HepG2 (cell line): ENCODE data around the gene ZPR1. TPM values are rescaled to one million over a fixed set of nuclear protein-coding genes. Genes with fewer than 3 reads are reported as not detected.

ENCODE experiments used
- ATAC-seq: fragments of 200-7000 bp; cut with Tn5 transposase; 3 replicates; pipeline ENCODE4 v1.9.1; 2020; ENCODE audit warnings: mild to moderate bottlenecking, moderate library complexity
- BruUV-seq: library from RNA; stranded (reverse); fragments of 400-500 nt; replicated peaks from 2 replicates; lab custom pipeline; 2021; lab: Mats Ljungman, UMichigan
- CTCF ChIA-PET: fragments of 300-600 bp; formaldehyde crosslinking; extraction: SDS; loops from one replicate; lab custom pipeline; 2021; ENCODE audit warnings: low total read pairs, inconsistent platforms, low intra/inter-chr PET ratio; lab: Yijun Ruan, JAX
- POLR2A ChIA-PET: fragments of 350-600 bp; sonication (Branson Sonifier 250); formaldehyde crosslinking; loops from one replicate; lab custom pipeline; 2020; ENCODE audit warnings: antibody characterized with exemption, inconsistent platforms; lab: Yijun Ruan, JAX
- DNase-seq: peaks from one replicate; pipeline ENCODE4 v3.0.0-alpha.2; 2015; ENCODE audit warnings: low spot score
- FAIRE-seq: peaks from 3 replicates; lab custom pipeline; 2011; peaks lifted over from hg19 to GRCh38; lab: Jason Lieb, UNC
- H2AFZ ChIP-seq: one replicate; pipeline ENCODE4 v1.6.1; 2011; ENCODE audit warnings: low read length, inconsistent platforms
- H3K27ac ChIP-seq: fragments of 300-600 bp; 3 replicates; pipeline ENCODE4 v1.8.0; 2011; ENCODE audit warnings: mixed run types, mild to moderate bottlenecking, mixed read lengths, low read length, inconsistent platforms; ENCODE audit not compliant: insufficient read depth; ENCODE audit errors: extremely low read length
- H3K27me3 ChIP-seq, 2 experiments: fragments of 200-600 bp in 1 of 2; 2 replicates in 1 of 2; 3 replicates in 1 of 2; pipeline versions ENCODE4 v1.6.0 to v1.8.0; 2011; ENCODE audit warnings: low read length in 2 of 2, mild to moderate bottlenecking in 2 of 2, moderate library complexity in 2 of 2, inconsistent platforms in 1 of 2; ENCODE audit not compliant: insufficient read depth in 2 of 2, control insufficient read depth in 1 of 2
- H3K36me3 ChIP-seq, 2 experiments: fragments of 200-600 bp in 1 of 2; replicated peaks in 1 of 2; 2 replicates in 1 of 2; 3 replicates in 1 of 2; pipeline versions ENCODE4 v1.5.1 to v1.8.0; 2011; ENCODE audit warnings: low read length in 2 of 2, inconsistent platforms in 1 of 2; ENCODE audit not compliant: insufficient read depth in 2 of 2, control insufficient read depth in 1 of 2
- H3K4me1 ChIP-seq: 2 replicates; pipeline ENCODE4 v1.5.1; 2012; ENCODE audit warnings: low read length, inconsistent platforms; ENCODE audit not compliant: insufficient read depth
- H3K4me2 ChIP-seq: 2 replicates; pipeline ENCODE4 v1.6.0; 2011; ENCODE audit warnings: low read depth, low read length, inconsistent platforms
- H3K4me3 ChIP-seq, 3 experiments: fragments of 200-600 bp in 1 of 3; sonication (generic), shearing (Covaris generic) in 1 of 3; replicated peaks in 1 of 3; 2 replicates each; pipeline ENCODE4 v1.5.1; 2011 to 2016; ENCODE audit warnings: low read length in 3 of 3, inconsistent platforms in 2 of 3, low read depth in 2 of 3, mild to moderate bottlenecking in 2 of 3, control low read depth in 1 of 3, mixed read lengths in 1 of 3; ENCODE audit not compliant: insufficient read depth in 1 of 3
- H3K79me2 ChIP-seq: one replicate; pipeline ENCODE4 v1.6.1; 2011; ENCODE audit warnings: low read length, inconsistent platforms; ENCODE audit not compliant: insufficient read depth
- H3K9ac ChIP-seq: 2 replicates; pipeline ENCODE4 v1.6.0; 2011; ENCODE audit warnings: mild to moderate bottlenecking, low read depth, low read length, inconsistent platforms; ENCODE audit not compliant: insufficient read depth
- H3K9me3 ChIP-seq: 2 replicates; pipeline ENCODE4 v1.5.1; 2012; ENCODE audit warnings: mild to moderate bottlenecking, low read length
- H4K20me1 ChIP-seq: 2 replicates; pipeline ENCODE4 v1.6.0; 2011; ENCODE audit warnings: inconsistent platforms, mild to moderate bottlenecking, low read length, moderate library complexity; ENCODE audit not compliant: insufficient read depth
- CEBPG ChIP-seq: IDR thresholded peaks from 2 replicates; pipeline ENCODE4 v1.6.1; 2016
- CENPT ChIP-seq: sonication (generic); formaldehyde crosslinking; IDR thresholded peaks from 2 replicates; pipeline ENCODE4 v1.8.0; 2022; ENCODE audit warnings: low read depth, mild to moderate bottlenecking, moderate library complexity, missing genetic modification reagents
- DR1 ChIP-seq: sonication (generic); formaldehyde crosslinking; IDR thresholded peaks from 2 replicates; pipeline ENCODE4 v1.8.0; 2021; ENCODE audit warnings: mild to moderate bottlenecking, missing genetic modification reagents, inconsistent platforms
- KDM4B ChIP-seq: sonication (generic); formaldehyde crosslinking; IDR thresholded peaks from 2 replicates; pipeline ENCODE4 v1.4.0; 2020; ENCODE audit warnings: missing genetic modification reagents
- KMT2A ChIP-seq: sonication (generic); formaldehyde crosslinking; IDR thresholded peaks from 2 replicates; pipeline ENCODE4 v1.4.0; 2020; ENCODE audit warnings: missing genetic modification reagents
- NFYB ChIP-seq: sonication (generic); formaldehyde crosslinking; IDR thresholded peaks from 2 replicates; pipeline ENCODE4 v1.4.0; 2020; ENCODE audit warnings: missing genetic modification reagents
- TMF1 ChIP-seq: sonication (generic); formaldehyde crosslinking; IDR thresholded peaks from 2 replicates; pipeline ENCODE4 v1.8.1; 2022; ENCODE audit warnings: low read depth, missing genetic modification reagents
- ZNF563 ChIP-seq: sonication (generic); formaldehyde crosslinking; IDR thresholded peaks from 2 replicates; pipeline ENCODE4 v1.8.0; 2022; ENCODE audit warnings: mild to moderate bottlenecking, moderate library complexity, missing genetic modification reagents
- ZNF761 ChIP-seq: sonication (generic); formaldehyde crosslinking; conservative IDR thresholded peaks from 2 replicates; pipeline ENCODE4 v1.4.0; 2020; ENCODE audit warnings: mild to moderate bottlenecking, missing genetic modification reagents
- ZNF777 ChIP-seq: sonication (generic); formaldehyde crosslinking; IDR thresholded peaks from 2 replicates; pipeline ENCODE4 v1.4.0; 2020; ENCODE audit warnings: missing genetic modification reagents
- ZNF841 ChIP-seq: sonication (generic); formaldehyde crosslinking; IDR thresholded peaks from 2 replicates; pipeline ENCODE4 v1.8.1; 2023; ENCODE audit warnings: missing genetic modification reagents, borderline replicate concordance
- WGBS: methylation state at CpG from one replicate; pipeline ENCODE4 v1.1.6; 2017; ENCODE audit warnings: low lambda C conversion rate; 5-methylcytosine and 5-hydroxymethylcytosine counted together
- in situ Hi-C: cut with HindIII; loops from 2 replicates; pipeline ENCODE4 v1.10.0; 2017; ENCODE audit warnings: low pct_unique_long_range_greater_than_20kb; ENCODE audit not compliant: extremely low pct_ligation_motif_present
- intact Hi-C: fragments of 100-400 bp; cut with micrococcal nuclease; formaldehyde crosslinking; loops from one replicate; pipeline ENCODE4 v1.10.0; 2022; ENCODE audit not compliant: unreplicated experiment
- polyA plus RNA-seq, 8 experiments: library from polyadenylated mRNA; depleted of rRNA in 3 of 8; stranded (reverse) in 7 of 8; unstranded in 1 of 8; fragments of >200 nt; fragmentation: Illumina TruSeq in 4 of 8; extraction: Trizol in 4 of 8; gene quantifications; 2 replicates each; pipeline versions ENCODE4 v1.2.1 to v1.2.3, GENCODE V29; 2011 to 2016; ENCODE audit warnings: low read depth in 4 of 8, missing spikeins in 1 of 8, mixed read lengths in 1 of 8; ENCODE audit not compliant: insufficient read depth in 1 of 8
- total RNA-seq, 5 experiments: library from RNA; depleted of rRNA; stranded (reverse); fragments of >200 nt; fragmentation: Illumina TruSeq; extraction: Trizol; gene quantifications; 2 replicates each; pipeline ENCODE4 v1.2.3, GENCODE V29; 2016; ENCODE audit warnings: low read depth in 1 of 5
- TF ChIP-seq, protein P1 (sequence below), 2 experiments: sonication (generic) in 1 of 2; formaldehyde crosslinking in 1 of 2; IDR thresholded peaks; 2 replicates each; pipeline versions ENCODE4 v1.6.1 to v1.9.0; 2014 to 2022; ENCODE audit warnings: antibody characterized with exemption in 1 of 2, borderline replicate concordance in 1 of 2, inconsistent platforms in 1 of 2, low read depth in 1 of 2, missing genetic modification reagents in 1 of 2
- TF ChIP-seq, protein P2 (sequence below): sonication (generic); formaldehyde crosslinking; IDR thresholded peaks from 2 replicates; pipeline ENCODE4 v1.4.0; 2020; ENCODE audit warnings: low read depth, mild to moderate bottlenecking, missing genetic modification reagents
- TF ChIP-seq, protein P3 (sequence below): sonication (generic); formaldehyde crosslinking; IDR thresholded peaks from 2 replicates; pipeline ENCODE4 v1.8.0; 2022; ENCODE audit warnings: mild to moderate bottlenecking, missing genetic modification reagents

Gene ZPR1
- total and polyA plus RNA-seq, 2 of the 13 experiments (the other 11 are each of a cell fraction or from before 2014, with no cell fraction given): 40.0 to 79.3 TPM

DNA sequence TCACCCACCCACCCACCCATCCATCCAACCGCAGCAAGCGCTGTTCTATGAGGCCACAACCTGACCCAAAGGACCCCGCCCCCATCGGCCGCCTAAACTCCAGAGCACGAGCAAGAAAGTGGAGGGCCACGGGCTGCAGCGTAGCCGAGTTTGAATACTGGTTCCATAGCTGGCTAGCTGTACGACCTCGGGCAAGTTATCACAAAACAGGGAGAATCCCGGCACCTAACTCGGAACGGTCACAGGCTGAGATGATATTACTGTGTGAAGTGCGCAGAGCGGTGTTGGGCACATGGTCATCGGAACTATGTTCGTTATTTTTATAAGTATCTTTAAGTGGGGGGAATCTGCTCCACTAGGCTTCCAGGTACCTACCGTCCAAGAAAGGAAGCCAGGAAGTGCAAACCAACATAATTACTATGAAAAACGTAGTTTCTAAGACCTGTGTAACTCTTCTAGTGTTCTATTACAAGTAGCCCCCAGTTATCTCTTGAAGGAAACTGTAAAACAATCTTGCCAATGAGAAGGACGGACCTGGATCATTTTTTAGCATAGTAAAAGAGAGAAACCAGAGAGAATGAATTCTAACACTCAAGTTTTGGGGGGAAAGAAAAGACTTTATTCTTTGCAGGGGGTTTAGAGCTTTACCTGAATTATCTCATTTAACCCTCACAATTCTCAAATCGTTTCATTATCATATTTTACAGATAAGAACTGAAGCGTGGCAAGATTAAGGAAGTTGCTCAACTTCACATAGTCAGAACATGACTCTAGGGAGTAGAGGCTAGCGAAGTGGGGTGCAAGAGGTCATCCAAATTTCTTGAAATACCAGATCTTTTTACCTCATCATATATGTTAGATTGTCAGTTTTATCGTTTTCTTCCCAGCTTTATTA is 14.4 kb downstream of the ZPR1 start:
- H3K9me3 ChIP-seq: no peaks in the 10 kb centered on the region
- FAIRE-seq (no peak), DNase-seq (no peak), ATAC-seq (no peak)
- H2AFZ ChIP-seq: peak overlapping the region; percentile 76
- H3K4me3 ChIP-seq: peak overlapping the region; percentile 63 to 92 (median 89)
- in situ Hi-C loops (no loop called here), intact Hi-C loops (no loop called here)
- 3% methylated on average over 25 of the region's 25 CpGs for WGBS
- POLR2A ChIA-PET: interaction anchor here (0.9 to 8.4 kb wide), 10 partner anchors 15 to 405 kb away, joined by 3 to 78 read pairs (median 4); partner anchors contain the start of genes APOA1, APOA5, APOC3 and PAFAH1B2
- H3K4me2 ChIP-seq: peak overlapping the region; percentile 97
- H3K27ac ChIP-seq: peak overlapping the region; percentile 75
- no peaks in the 10 kb centered on the region for H3K27me3 ChIP-seq
- H3K36me3 ChIP-seq: peaks cover 8 to 20% of the 10 kb centered on the region in 2 experiments
- TSS peak; percentile 94 for BruUV-seq
- CTCF ChIA-PET: no interaction called here
- peak overlapping the region; percentile 72 for H3K9ac ChIP-seq
- peaks cover 25% of the 10 kb centered on the region for H3K79me2 ChIP-seq
- H4K20me1 ChIP-seq: no peaks in the 10 kb centered on the region; the same call in 1 of the 2 replicates
- H3K4me1 ChIP-seq: peaks cover 47% of the 10 kb centered on the region
- TF ChIP-seq, protein P1, sequence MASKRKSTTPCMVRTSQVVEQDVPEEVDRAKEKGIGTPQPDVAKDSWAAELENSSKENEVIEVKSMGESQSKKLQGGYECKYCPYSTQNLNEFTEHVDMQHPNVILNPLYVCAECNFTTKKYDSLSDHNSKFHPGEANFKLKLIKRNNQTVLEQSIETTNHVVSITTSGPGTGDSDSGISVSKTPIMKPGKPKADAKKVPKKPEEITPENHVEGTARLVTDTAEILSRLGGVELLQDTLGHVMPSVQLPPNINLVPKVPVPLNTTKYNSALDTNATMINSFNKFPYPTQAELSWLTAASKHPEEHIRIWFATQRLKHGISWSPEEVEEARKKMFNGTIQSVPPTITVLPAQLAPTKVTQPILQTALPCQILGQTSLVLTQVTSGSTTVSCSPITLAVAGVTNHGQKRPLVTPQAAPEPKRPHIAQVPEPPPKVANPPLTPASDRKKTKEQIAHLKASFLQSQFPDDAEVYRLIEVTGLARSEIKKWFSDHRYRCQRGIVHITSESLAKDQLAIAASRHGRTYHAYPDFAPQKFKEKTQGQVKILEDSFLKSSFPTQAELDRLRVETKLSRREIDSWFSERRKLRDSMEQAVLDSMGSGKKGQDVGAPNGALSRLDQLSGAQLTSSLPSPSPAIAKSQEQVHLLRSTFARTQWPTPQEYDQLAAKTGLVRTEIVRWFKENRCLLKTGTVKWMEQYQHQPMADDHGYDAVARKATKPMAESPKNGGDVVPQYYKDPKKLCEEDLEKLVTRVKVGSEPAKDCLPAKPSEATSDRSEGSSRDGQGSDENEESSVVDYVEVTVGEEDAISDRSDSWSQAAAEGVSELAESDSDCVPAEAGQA (IDR thresholded peaks at IDR 0.05; ENCODE audit: low read depth): no peak
- TF ChIP-seq, protein P1 (CRISPR knock-in tag; IDR thresholded peaks at IDR 0.05; ENCODE audit: borderline replicate concordance): no peak
- TF ChIP-seq TMF1 (CRISPR knock-in tag) (no peak; the same call in 1 of the 2 replicates), ZNF841 (CRISPR knock-in tag) (no peak), ZNF761 (CRISPR knock-in tag) (0 out of 2 replicates have a peak, but pooled peaks have one; percentile 17), CEBPG (CRISPR knock-in tag) (0 out of 2 replicates have a peak, but pooled peaks have one; percentile 19), KDM4B (no peak), ZNF777 (CRISPR knock-in tag) (peak; percentile 84), DR1 (CRISPR knock-in tag) (no peak; the same call in 1 of the 2 replicates), NFYB (CRISPR knock-in tag) (0 out of 2 replicates have a peak, but pooled peaks have one; percentile 5), ZNF563 (CRISPR knock-in tag) (no peak), KMT2A (CRISPR knock-in tag) (peak; percentile 11; the same call in 1 of the 2 replicates), CENPT (CRISPR knock-in tag) (no peak)
- TF ChIP-seq, protein P2, sequence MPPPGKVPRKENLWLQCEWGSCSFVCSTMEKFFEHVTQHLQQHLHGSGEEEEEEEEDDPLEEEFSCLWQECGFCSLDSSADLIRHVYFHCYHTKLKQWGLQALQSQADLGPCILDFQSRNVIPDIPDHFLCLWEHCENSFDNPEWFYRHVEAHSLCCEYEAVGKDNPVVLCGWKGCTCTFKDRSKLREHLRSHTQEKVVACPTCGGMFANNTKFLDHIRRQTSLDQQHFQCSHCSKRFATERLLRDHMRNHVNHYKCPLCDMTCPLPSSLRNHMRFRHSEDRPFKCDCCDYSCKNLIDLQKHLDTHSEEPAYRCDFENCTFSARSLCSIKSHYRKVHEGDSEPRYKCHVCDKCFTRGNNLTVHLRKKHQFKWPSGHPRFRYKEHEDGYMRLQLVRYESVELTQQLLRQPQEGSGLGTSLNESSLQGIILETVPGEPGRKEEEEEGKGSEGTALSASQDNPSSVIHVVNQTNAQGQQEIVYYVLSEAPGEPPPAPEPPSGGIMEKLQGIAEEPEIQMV: 0 out of 2 replicates have a peak, but pooled peaks have one; percentile 4
- TF ChIP-seq, protein P3, sequence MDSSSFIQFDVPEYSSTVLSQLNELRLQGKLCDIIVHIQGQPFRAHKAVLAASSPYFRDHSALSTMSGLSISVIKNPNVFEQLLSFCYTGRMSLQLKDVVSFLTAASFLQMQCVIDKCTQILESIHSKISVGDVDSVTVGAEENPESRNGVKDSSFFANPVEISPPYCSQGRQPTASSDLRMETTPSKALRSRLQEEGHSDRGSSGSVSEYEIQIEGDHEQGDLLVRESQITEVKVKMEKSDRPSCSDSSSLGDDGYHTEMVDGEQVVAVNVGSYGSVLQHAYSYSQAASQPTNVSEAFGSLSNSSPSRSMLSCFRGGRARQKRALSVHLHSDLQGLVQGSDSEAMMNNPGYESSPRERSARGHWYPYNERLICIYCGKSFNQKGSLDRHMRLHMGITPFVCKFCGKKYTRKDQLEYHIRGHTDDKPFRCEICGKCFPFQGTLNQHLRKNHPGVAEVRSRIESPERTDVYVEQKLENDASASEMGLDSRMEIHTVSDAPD (CRISPR knock-in tag): 0 out of 2 replicates have a peak, but pooled peaks have one; percentile 11
